Large intestine (tissue), 3 donors: ENCODE data around the gene RHBDD3. TPM values are rescaled to one million over a fixed set of nuclear protein-coding genes. Genes with fewer than 3 reads are reported as not detected.

Experiments
- DNase-seq, 2 donors: peaks; one replicate each; pipeline versions ENCODE4 v3.0.0 to v3.0.0-alpha.2; 2013
- H3K27ac ChIP-seq: one replicate; pipeline ENCODE4 v1.5.1; 2013; ENCODE audit warnings: low read length
- H3K27me3 ChIP-seq: 2 replicates; pipeline ENCODE4 v1.6.1; 2013; ENCODE audit warnings: low read length; ENCODE audit not compliant: control insufficient read depth, insufficient read depth
- H3K36me3 ChIP-seq: 2 replicates; pipeline ENCODE4 v1.6.1; 2013; ENCODE audit warnings: low read length; ENCODE audit not compliant: control insufficient read depth, insufficient read depth
- H3K4me1 ChIP-seq: one replicate; pipeline ENCODE4 v1.6.1; 2013; ENCODE audit warnings: low read length; ENCODE audit not compliant: control insufficient read depth, insufficient read depth
- H3K4me3 ChIP-seq: one replicate; pipeline ENCODE4 v1.5.1; 2013; ENCODE audit warnings: low read length
- H3K9me3 ChIP-seq: one replicate; pipeline ENCODE4 v1.6.1; 2013; ENCODE audit warnings: mild to moderate bottlenecking, low read depth, low read length, moderate library complexity; ENCODE audit not compliant: control insufficient read depth
- WGBS: methylation state at CpG from one replicate; pipeline ENCODE4 v1.1.5; 2013; ENCODE audit warnings: low lambda C conversion rate; ENCODE audit not compliant: insufficient coverage; 5-methylcytosine and 5-hydroxymethylcytosine counted together
- polyA plus RNA-seq: library from polyadenylated mRNA; unstranded; fragments of 120-200 nt; gene quantifications from one replicate; pipeline ENCODE4 v1.2.1, GENCODE V29; 2013

RHBDD3 gene
- polyA plus RNA-seq, 1 donor, result 26.3 TPM

DNA sequence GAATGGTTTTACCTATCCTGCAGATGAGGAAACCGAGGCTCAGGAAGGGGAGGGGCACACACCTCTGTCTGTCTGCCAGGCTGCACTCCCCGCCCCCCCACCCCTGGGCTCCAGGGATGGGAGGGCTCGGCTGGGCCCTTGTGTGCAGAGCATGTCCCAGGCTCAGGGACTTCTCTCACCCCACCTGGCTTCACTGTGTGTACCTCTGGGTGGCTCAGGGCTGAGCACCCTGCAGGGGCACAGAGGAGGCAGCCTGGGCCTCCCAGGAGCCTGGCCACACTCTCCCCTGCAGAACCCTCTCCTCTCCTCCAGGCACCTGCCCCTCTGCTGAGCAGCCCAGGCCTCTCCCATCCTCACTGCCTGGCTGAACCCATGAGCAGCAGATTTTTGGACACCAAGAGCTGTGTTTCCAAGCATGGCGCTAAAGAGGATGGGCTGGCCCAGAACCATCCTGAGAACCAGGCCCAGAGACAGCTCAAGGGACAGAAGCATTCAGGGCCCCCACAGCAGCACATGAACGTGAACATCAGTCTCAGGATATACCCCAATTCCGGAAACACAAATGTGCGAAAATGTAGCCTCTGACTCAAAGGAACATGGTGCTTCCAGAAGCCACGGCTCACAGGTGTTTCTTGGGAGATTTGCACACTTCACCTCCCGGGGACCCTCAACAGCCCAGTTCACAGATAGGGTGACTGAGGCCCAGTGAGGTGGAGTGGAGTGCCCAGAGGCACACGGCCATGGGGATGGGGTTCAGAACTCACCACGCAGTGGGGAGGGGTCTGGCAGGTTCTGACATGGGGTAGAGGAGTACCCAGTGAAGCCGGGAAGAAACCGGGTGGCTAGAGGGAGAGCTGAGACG, 51.5 kb downstream of the RHBDD3 start:
- no peaks in the 10 kb centered on the region for H3K4me1 ChIP-seq
- H3K27ac ChIP-seq, result no peak overlapping the region
- DNase-seq, result no peak
- H3K36me3 ChIP-seq, result peaks cover 73% of the 10 kb centered on the region
- no peaks in the 10 kb centered on the region for H3K27me3 ChIP-seq
- WGBS, result no CpG with 5 or more reads among the region's 14 CpGs
- no peaks in the 10 kb centered on the region for H3K9me3 ChIP-seq
- H3K4me3 ChIP-seq, result no peak overlapping the region

- no peak for DNase-seq
- Histone ChIP-seq H3K36me3 (peaks cover 69% of the 10 kb centered on the region), H3K27me3 (no peaks in the 10 kb centered on the region), H3K9me3 (no peaks in the 10 kb centered on the region), H3K4me1 (no peaks in the 10 kb centered on the region), H3K27ac (no peak overlapping the region), H3K4me3 (no peak overlapping the region)
- 100% methylated on average over 1 of the region's 14 CpGs for WGBS
These were observed 52.5 kb downstream of the RHBDD3 start for GRCh38 chr22:29215012-29215860.

- peaks cover 8% of the 10 kb centered on the region for H3K4me1 ChIP-seq
- no peak for DNase-seq
- no CpG with 5 or more reads among the region's 6 CpGs for WGBS
- H3K9me3 ChIP-seq, result no peaks in the 10 kb centered on the region
- H3K27ac ChIP-seq, result no peak overlapping the region
- peaks cover 62% of the 10 kb centered on the region for H3K36me3 ChIP-seq
- H3K27me3 ChIP-seq, result no peaks in the 10 kb centered on the region
- H3K4me3 ChIP-seq, result no peak overlapping the region
These were observed 53.5 kb downstream of the RHBDD3 start for GRCh38 chr22:29214232-29214631.

GRCh38 chr22:29213493-29213892, 54.3 kb downstream of the RHBDD3 start:
- H3K36me3 ChIP-seq, result peaks cover 55% of the 10 kb centered on the region
- H3K4me1 ChIP-seq, result peaks cover 15% of the 10 kb centered on the region
- no peak overlapping the region for H3K4me3 ChIP-seq
- H3K27me3 ChIP-seq, result no peaks in the 10 kb centered on the region
- no peaks in the 10 kb centered on the region for H3K9me3 ChIP-seq
- H3K27ac ChIP-seq, result no peak overlapping the region
- DNase-seq, result no peak
- WGBS, result no CpG with 5 or more reads among the region's 9 CpGs

DNA sequence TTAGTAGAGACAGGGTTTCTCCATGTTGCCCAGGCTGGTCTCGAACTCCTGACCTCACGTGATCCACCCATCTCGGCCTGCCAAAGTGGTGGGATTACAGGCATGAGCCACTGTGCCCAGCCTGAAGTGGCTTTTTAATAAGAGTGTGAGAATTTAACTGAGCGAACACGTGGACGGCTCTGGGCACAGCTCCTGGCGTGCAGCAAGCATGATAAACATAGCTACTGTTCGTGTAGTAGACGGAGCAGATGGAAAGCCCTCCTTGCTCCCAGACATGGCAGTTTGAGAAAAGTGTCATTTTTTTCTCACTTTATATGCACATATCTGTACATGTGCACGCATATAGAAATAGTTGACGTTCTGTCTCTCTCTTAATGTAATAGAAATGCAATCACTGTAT, 55.0 kb downstream of the RHBDD3 start:
- H3K4me1 ChIP-seq, result peaks cover 22% of the 10 kb centered on the region
- WGBS, result no CpG with 5 or more reads among the region's 11 CpGs
- H3K36me3 ChIP-seq, result peaks cover 48% of the 10 kb centered on the region
- no peaks in the 10 kb centered on the region for H3K27me3 ChIP-seq
- H3K9me3 ChIP-seq, result no peaks in the 10 kb centered on the region
- H3K4me3 ChIP-seq, result no peak overlapping the region
- H3K27ac ChIP-seq, result no peak overlapping the region
- no peak for DNase-seq

DNA sequence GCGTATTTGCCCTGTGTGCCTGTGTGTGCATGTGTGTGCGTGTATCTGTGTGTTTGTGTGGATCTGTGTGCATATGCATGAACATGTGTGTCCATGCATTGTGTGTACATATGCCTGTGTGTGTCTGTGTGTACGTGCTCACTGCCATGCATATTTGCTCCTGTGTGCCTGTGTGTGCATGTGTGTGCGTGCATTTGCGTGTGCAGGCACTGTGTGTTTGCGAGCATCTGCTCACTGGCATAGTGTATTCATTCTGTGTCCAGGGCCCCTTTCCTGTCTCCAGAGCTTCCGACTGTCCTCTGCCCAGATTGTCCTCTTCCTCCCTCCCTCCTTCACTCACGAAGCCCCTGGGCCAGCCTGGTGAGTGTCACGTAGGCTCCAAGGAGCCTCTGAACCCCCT, 56.3 kb downstream of the RHBDD3 start:
- no peak overlapping the region for H3K27ac ChIP-seq
- H3K4me3 ChIP-seq, result no peak overlapping the region
- peaks cover 36% of the 10 kb centered on the region for H3K36me3 ChIP-seq
- H3K27me3 ChIP-seq, result no peaks in the 10 kb centered on the region
- no peak for DNase-seq
- no peaks in the 10 kb centered on the region for H3K9me3 ChIP-seq
- peaks cover 26% of the 10 kb centered on the region for H3K4me1 ChIP-seq
- WGBS, result 95% methylated on average over 4 of the region's 9 CpGs

DNA sequence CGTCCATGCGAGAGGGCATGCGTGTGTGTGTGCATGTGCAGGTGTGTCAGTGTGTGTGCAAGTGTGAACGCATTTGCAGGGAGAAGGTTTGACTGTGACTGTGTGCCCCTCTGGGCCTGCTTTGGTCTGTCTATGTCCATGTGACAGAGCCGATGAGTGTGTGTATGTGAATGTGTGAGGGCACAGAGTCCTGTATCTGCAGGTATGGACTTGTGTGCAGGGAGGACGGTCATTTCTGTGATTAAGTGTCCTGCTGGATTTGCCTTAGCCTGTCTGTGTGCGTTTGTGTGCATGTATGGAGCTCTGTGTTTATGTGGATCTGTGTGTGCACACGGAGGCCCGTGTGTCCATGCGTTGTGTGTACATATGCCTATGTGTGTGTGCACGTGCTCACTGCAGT, 56.7 kb downstream of the RHBDD3 start:
- DNase-seq, result no peak
- WGBS, result no CpG with 5 or more reads among the region's 11 CpGs
- no peak overlapping the region for H3K27ac ChIP-seq
- H3K36me3 ChIP-seq, result peaks cover 32% of the 10 kb centered on the region
- peaks cover 26% of the 10 kb centered on the region for H3K4me1 ChIP-seq
- H3K4me3 ChIP-seq, result no peak overlapping the region
- no peaks in the 10 kb centered on the region for H3K9me3 ChIP-seq
- H3K27me3 ChIP-seq, result no peaks in the 10 kb centered on the region

Other genes starting within 250 kb of the RHBDD3 start
- gene C22orf31, start 206.2 kb downstream of the RHBDD3 start, polyA plus RNA-seq, result 1.5 TPM
- gene KREMEN1, start 194.9 kb downstream of the RHBDD3 start, polyA plus RNA-seq, result 26.3 TPM
- gene EMID1, start 62.1 kb downstream of the RHBDD3 start, polyA plus RNA-seq, result 152 TPM
- gene EWSR1, start 287 bp upstream of the RHBDD3 start, polyA plus RNA-seq, result 276 TPM
- gene GAS2L1, start 38.7 kb upstream of the RHBDD3 start, polyA plus RNA-seq, result 6.1 TPM
- 1.0 TPM for gene RASL10A, start 47.7 kb upstream of the RHBDD3 start, polyA plus RNA-seq
- gene AP1B1, start 120.6 kb upstream of the RHBDD3 start, polyA plus RNA-seq, result 60.6 TPM
- 0.37 TPM for gene RFPL1, start 170.6 kb upstream of the RHBDD3 start, polyA plus RNA-seq
- gene NEFH, start 212.2 kb upstream of the RHBDD3 start, polyA plus RNA-seq, result 5.6 TPM